OCI-LY3 (cell line): Measurements from ENCODE around the gene GRIK4.

ENCODE experiments used
- H2AFZ ChIP-seq: fragments of 200-600, 300-600 bp; shearing (Covaris generic); 2 replicates; pipeline ENCODE4 v1.6.0; 2014; ENCODE audit warnings: antibody characterized with exemption, low read depth, low read length
- H3K27ac ChIP-seq: fragments of 200-600, 300-600 bp; sonication (generic); 2 replicates; pipeline ENCODE4 v1.5.1; 2014; ENCODE audit warnings: mild to moderate bottlenecking, low read length, moderate library complexity, mixed read lengths
- H3K27me3 ChIP-seq: fragments of 200-600, 300-600 bp; sonication (generic); 2 replicates; pipeline ENCODE4 v1.6.1; 2014; ENCODE audit warnings: low read depth, low read length, mixed read lengths
- H3K36me3 ChIP-seq: fragments of 200-600, 300-600 bp; sonication (generic); replicated peaks from 2 replicates; pipeline ENCODE3; 2014; ENCODE audit warnings: low read depth, low read length, mixed read lengths
- H3K4me1 ChIP-seq: fragments of 300-600, 200-600 bp; sonication (generic); 2 replicates; pipeline ENCODE4 v1.6.1; 2014; ENCODE audit warnings: low read length, mixed read lengths
- H3K4me2 ChIP-seq: fragments of 200-600, 300-600 bp; sonication (generic); 2 replicates; pipeline ENCODE4 v1.6.1; 2014; ENCODE audit warnings: low read length, mixed read lengths
- H3K4me3 ChIP-seq: fragments of 300-600, 200-600 bp; sonication (generic); 2 replicates; pipeline ENCODE4 v1.5.1; 2014; ENCODE audit warnings: antibody characterized with exemption, mild to moderate bottlenecking, low read length, moderate library complexity
- H3K79me2 ChIP-seq: fragments of 300-600, 200-600 bp; shearing (Covaris generic); 2 replicates; pipeline ENCODE4 v1.6.1; 2014; ENCODE audit warnings: mild to moderate bottlenecking, low read length, mixed read lengths
- H3K9ac ChIP-seq: fragments of 300-600, 200-600 bp; shearing (Covaris generic); 2 replicates; pipeline ENCODE4 v1.6.0; 2014; ENCODE audit warnings: mild to moderate bottlenecking, low read length, moderate library complexity
- H3K9me3 ChIP-seq: fragments of 200-600, 300-600 bp; shearing (Covaris generic); 2 replicates; pipeline ENCODE4 v1.6.1; 2014; ENCODE audit warnings: low read length, mixed read lengths; ENCODE audit not compliant: insufficient read depth
- H4K20me1 ChIP-seq: fragments of 200-600, 300-600 bp; sonication (generic); 2 replicates; pipeline ENCODE4 v1.6.1; 2016; ENCODE audit warnings: low read length, mixed read lengths; ENCODE audit not compliant: insufficient read depth
- EZH2phosphoT487 ChIP-seq: fragments of 200-600 bp; shearing (Covaris generic); IDR thresholded peaks from 2 replicates; pipeline ENCODE4 v1.6.1; 2018; ENCODE audit warnings: antibody characterized with exemption, mixed run types, low read depth
- TF ChIP-seq, protein P1 (sequence below): fragments of 200-600, 300-600 bp; sonication (generic); IDR thresholded peaks from 2 replicates; pipeline ENCODE4 v1.5.1; 2014; ENCODE audit warnings: antibody characterized with exemption, low read length, low read depth

Gene GRIK4

GRCh38 chr11:120626791-120627190, 115.2 kb downstream of the GRIK4 start:
- Histone ChIP-seq H3K4me1 (peaks cover 3% of the 10 kb centered on the region; the same call in 1 of the 2 replicates), H3K36me3 (no peaks in the 10 kb centered on the region), H3K9ac (no peak overlapping the region), H3K27me3 (no peaks in the 10 kb centered on the region), H3K9me3 (no peaks in the 10 kb centered on the region), H3K27ac (no peak overlapping the region), H4K20me1 (no peaks in the 10 kb centered on the region), H3K79me2 (no peaks in the 10 kb centered on the region), H2AFZ (no peak overlapping the region), H3K4me2 (no peak overlapping the region), H3K4me3 (no peak overlapping the region)
- no peak for TF ChIP-seq EZH2phosphoT487
- TF ChIP-seq, protein P1, sequence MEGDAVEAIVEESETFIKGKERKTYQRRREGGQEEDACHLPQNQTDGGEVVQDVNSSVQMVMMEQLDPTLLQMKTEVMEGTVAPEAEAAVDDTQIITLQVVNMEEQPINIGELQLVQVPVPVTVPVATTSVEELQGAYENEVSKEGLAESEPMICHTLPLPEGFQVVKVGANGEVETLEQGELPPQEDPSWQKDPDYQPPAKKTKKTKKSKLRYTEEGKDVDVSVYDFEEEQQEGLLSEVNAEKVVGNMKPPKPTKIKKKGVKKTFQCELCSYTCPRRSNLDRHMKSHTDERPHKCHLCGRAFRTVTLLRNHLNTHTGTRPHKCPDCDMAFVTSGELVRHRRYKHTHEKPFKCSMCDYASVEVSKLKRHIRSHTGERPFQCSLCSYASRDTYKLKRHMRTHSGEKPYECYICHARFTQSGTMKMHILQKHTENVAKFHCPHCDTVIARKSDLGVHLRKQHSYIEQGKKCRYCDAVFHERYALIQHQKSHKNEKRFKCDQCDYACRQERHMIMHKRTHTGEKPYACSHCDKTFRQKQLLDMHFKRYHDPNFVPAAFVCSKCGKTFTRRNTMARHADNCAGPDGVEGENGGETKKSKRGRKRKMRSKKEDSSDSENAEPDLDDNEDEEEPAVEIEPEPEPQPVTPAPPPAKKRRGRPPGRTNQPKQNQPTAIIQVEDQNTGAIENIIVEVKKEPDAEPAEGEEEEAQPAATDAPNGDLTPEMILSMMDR: no peak

GRCh38 chr11:120627327-120628163, 116.0 kb downstream of the GRIK4 start:
- Histone ChIP-seq H2AFZ (no peak overlapping the region), H3K4me1 (peaks cover 3% of the 10 kb centered on the region; the same call in 1 of the 2 replicates), H4K20me1 (no peaks in the 10 kb centered on the region), H3K4me3 (no peak overlapping the region), H3K27ac (no peak overlapping the region), H3K36me3 (no peaks in the 10 kb centered on the region), H3K9me3 (no peaks in the 10 kb centered on the region), H3K9ac (no peak overlapping the region), H3K4me2 (no peak overlapping the region), H3K27me3 (no peaks in the 10 kb centered on the region), H3K79me2 (no peaks in the 10 kb centered on the region)
- TF ChIP-seq EZH2phosphoT487: no peak

GRCh38 chr11:120629407-120630080, 118.0 kb downstream of the GRIK4 start:
- no peak overlapping the region for H2AFZ ChIP-seq
- no peaks in the 10 kb centered on the region for H3K27me3 ChIP-seq
- H3K36me3 ChIP-seq: no peaks in the 10 kb centered on the region
- no peak overlapping the region for H3K4me3 ChIP-seq
- H3K4me1 ChIP-seq: peaks cover 22% of the 10 kb centered on the region
- no peaks in the 10 kb centered on the region for H3K79me2 ChIP-seq
- TF ChIP-seq, protein P1: no peak
- TF ChIP-seq EZH2phosphoT487: no peak
- H3K4me2 ChIP-seq: no peak overlapping the region
- H3K27ac ChIP-seq: no peak overlapping the region
- H3K9me3 ChIP-seq: no peaks in the 10 kb centered on the region
- H3K9ac ChIP-seq: no peak overlapping the region
- no peaks in the 10 kb centered on the region for H4K20me1 ChIP-seq

DNA sequence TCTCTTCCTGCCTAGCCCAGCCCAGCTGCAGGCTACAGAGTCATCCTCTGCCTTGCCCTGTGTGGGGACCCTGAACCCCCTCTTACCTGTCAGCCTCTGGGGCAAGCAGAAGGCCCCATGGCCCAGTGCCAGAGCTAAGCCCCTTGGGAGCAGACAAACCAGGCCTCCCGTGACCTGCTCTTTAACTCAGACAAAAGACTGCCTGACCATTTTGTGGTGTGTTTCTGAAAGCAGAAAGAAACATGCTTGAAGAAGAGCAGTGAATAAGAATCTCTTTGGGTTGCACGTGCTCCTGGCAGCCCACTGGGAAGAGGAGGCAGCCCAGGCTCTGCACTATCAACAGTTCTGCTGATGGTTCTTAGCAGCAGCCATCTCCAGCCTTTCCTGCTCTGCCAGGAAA, 118.6 kb downstream of the GRIK4 start:
- no peak overlapping the region for H2AFZ ChIP-seq
- H3K27me3 ChIP-seq: no peaks in the 10 kb centered on the region
- H3K36me3 ChIP-seq: no peaks in the 10 kb centered on the region
- H3K27ac ChIP-seq: no peak overlapping the region
- TF ChIP-seq, protein P1: no peak
- no peak for TF ChIP-seq EZH2phosphoT487
- no peak overlapping the region for H3K4me2 ChIP-seq
- no peak overlapping the region for H3K4me3 ChIP-seq
- no peaks in the 10 kb centered on the region for H4K20me1 ChIP-seq
- H3K9me3 ChIP-seq: no peaks in the 10 kb centered on the region
- H3K79me2 ChIP-seq: no peaks in the 10 kb centered on the region
- peaks cover 22% of the 10 kb centered on the region for H3K4me1 ChIP-seq
- H3K9ac ChIP-seq: no peak overlapping the region
